Measurements from ENCODE around the gene PARD6B.
"Not testable (repeated sequence)": the region's sequence is repeated elsewhere in the genome, so short reads cannot be mapped to it uniquely, and the experiment has no call there.

Gene PARD6B

GRCh38 chr20:50713657-50714101 is 17.7 kb upstream of the PARD6B start:
- no peak overlapping the region for H3K4me3 ChIP-seq (ENCODE audit: low read depth, low read length)
- no peak for DNase-seq (ENCODE audit: low read depth)
- no peak for TF ChIP-seq CTCF (IDR thresholded peaks at IDR 0.05; ENCODE audit: insufficient read depth, low read depth, low read length, missing control alignments)

GRCh38 chr20:50714426-50714825 is 17.0 kb upstream of the PARD6B start:
- DNase-seq (ENCODE audit: low read depth); H3K4me3 ChIP-seq (ENCODE audit: low read depth, low read length): not testable (repeated sequence)

- no peak for TF ChIP-seq CTCF (IDR thresholded peaks at IDR 0.05; ENCODE audit: insufficient read depth, low read depth, low read length, missing control alignments)
- no peak for DNase-seq (ENCODE audit: low read depth)
- H3K4me3 ChIP-seq (ENCODE audit: low read depth, low read length): no peak overlapping the region
Observed at GRCh38 chr20:50715694-50716093, 15.7 kb upstream of the PARD6B start.

- H3K4me3 ChIP-seq (ENCODE audit: low read depth, low read length): no peak overlapping the region
- no peak for DNase-seq (ENCODE audit: low read depth)
- no peak for TF ChIP-seq CTCF (IDR thresholded peaks at IDR 0.05; ENCODE audit: insufficient read depth, low read depth, low read length, missing control alignments)
Observed at GRCh38 chr20:50716518-50716917, 14.9 kb upstream of the PARD6B start.

GRCh38 chr20:50717312-50717711 is 14.1 kb upstream of the PARD6B start:
- no peak for DNase-seq (ENCODE audit: low read depth)
- no peak overlapping the region for H3K4me3 ChIP-seq (ENCODE audit: low read depth, low read length)
- no peak for TF ChIP-seq CTCF (IDR thresholded peaks at IDR 0.05; ENCODE audit: insufficient read depth, low read depth, low read length, missing control alignments)

GRCh38 chr20:50717974-50718761 is 13.2 kb upstream of the PARD6B start:
- no peak for DNase-seq (ENCODE audit: low read depth)
- no peak for TF ChIP-seq CTCF (IDR thresholded peaks at IDR 0.05; ENCODE audit: insufficient read depth, low read depth, low read length, missing control alignments)
- no peak overlapping the region for H3K4me3 ChIP-seq (ENCODE audit: low read depth, low read length)

GRCh38 chr20:50719328-50719727 is 12.1 kb upstream of the PARD6B start:
- no peak overlapping the region for H3K4me3 ChIP-seq (ENCODE audit: low read depth, low read length)
- no peak for TF ChIP-seq CTCF (IDR thresholded peaks at IDR 0.05; ENCODE audit: insufficient read depth, low read depth, low read length, missing control alignments)
- DNase-seq (ENCODE audit: low read depth): no peak
